H1 (cell line): Measurements from ENCODE around the gene GUCY2C. TPM values are rescaled to one million over a fixed set of nuclear protein-coding genes. Genes with fewer than 3 reads are reported as not detected.

ENCODE experiments used
- CTCF ChIA-PET: fragments of 300-600 bp; sonication (Branson Sonifier 250); formaldehyde crosslinking; loops from one replicate; lab custom pipeline; 2021; ENCODE audit not compliant: partially characterized antibody; lab: Charles Lee
- POLR2A ChIA-PET: fragments of 300-600 bp; sonication (Branson Sonifier 250); formaldehyde crosslinking; loops from one replicate; lab custom pipeline; 2021; ENCODE audit warnings: inconsistent platforms; ENCODE audit not compliant: partially characterized antibody; lab: Charles Lee
- DNase-seq, 2 experiments: peaks; one replicate each; pipeline versions ENCODE4 v3.0.0 to v3.0.0-alpha.2; 2010 to 2022; ENCODE audit warnings: low spot score in 2 of 2, low read depth in 1 of 2, mixed read lengths in 1 of 2
- FAIRE-seq: peaks from 2 replicates; lab custom pipeline; 2011; peaks lifted over from hg19 to GRCh38; lab: Jason Lieb, UNC
- H2AFZ ChIP-seq: 2 replicates; pipeline ENCODE4 v1.8.1; 2012; ENCODE audit warnings: low read length, inconsistent platforms
- H2AK5ac ChIP-seq: 2 replicates; pipeline ENCODE4 v1.6.1; 2013; ENCODE audit warnings: low read depth, low read length
- H2BK120ac ChIP-seq: replicated peaks from 2 replicates; pipeline ENCODE3; 2013; ENCODE audit warnings: low read depth, low read length, inconsistent platforms
- H2BK12ac ChIP-seq: 2 replicates; pipeline ENCODE4 v1.6.1; 2013; ENCODE audit warnings: low read depth, low read length
- H2BK15ac ChIP-seq: 2 replicates; pipeline ENCODE4 v1.6.1; 2013; ENCODE audit warnings: low read length
- H2BK20ac ChIP-seq: 2 replicates; pipeline ENCODE4 v1.6.1; 2013; ENCODE audit warnings: low read length
- H2BK5ac ChIP-seq: 2 replicates; pipeline ENCODE4 v1.6.1; 2013; ENCODE audit warnings: low read depth, low read length
- H3K14ac ChIP-seq: 2 replicates; pipeline ENCODE4 v1.6.1; 2013; ENCODE audit warnings: inconsistent platforms; ENCODE audit not compliant: insufficient read length
- H3K18ac ChIP-seq: 2 replicates; pipeline ENCODE4 v1.6.1; 2013; ENCODE audit warnings: low read length; ENCODE audit errors: extremely low read depth
- H3K23ac ChIP-seq: 2 replicates; pipeline ENCODE4 v1.6.1; 2013; ENCODE audit warnings: inconsistent platforms; ENCODE audit not compliant: insufficient read length
- H3K23me2 ChIP-seq: 2 replicates; pipeline ENCODE4 v1.6.1; 2013; ENCODE audit warnings: low read depth, low read length
- H3K27ac ChIP-seq: 2 replicates; pipeline ENCODE4 v1.6.1; 2011; ENCODE audit warnings: low read depth, low read length, inconsistent platforms
- H3K27me3 ChIP-seq, 4 experiments: replicated peaks in 1 of 4; 1 replicate in 1 of 4; 2 replicates in 3 of 4; pipeline versions ENCODE4 v1.6.1 to v1.8.1; 2011 to 2013; ENCODE audit warnings: low read length in 3 of 4, mild to moderate bottlenecking in 3 of 4, inconsistent platforms in 2 of 4, mixed read lengths in 2 of 4, moderate library complexity in 1 of 4; ENCODE audit not compliant: control insufficient read depth in 3 of 4, insufficient read depth in 3 of 4; ENCODE audit errors: extremely low read depth in 1 of 4
- H3K36me3 ChIP-seq, 4 experiments: 2 replicates each; pipeline versions ENCODE4 v1.6.1 to v1.8.1; 2011 to 2013; ENCODE audit warnings: mild to moderate bottlenecking in 4 of 4, low read length in 3 of 4, moderate library complexity in 2 of 4, control low read depth in 1 of 4, inconsistent platforms in 1 of 4; ENCODE audit not compliant: insufficient read depth in 4 of 4, control insufficient read depth in 2 of 4
- H3K4ac ChIP-seq: replicated peaks from 2 replicates; pipeline ENCODE3; 2013; ENCODE audit warnings: low read length, low read depth, mixed read lengths, inconsistent platforms; ENCODE audit not compliant: insufficient read length
- H3K4me1 ChIP-seq, 4 experiments: replicated peaks in 1 of 4; 1 replicate in 1 of 4; 2 replicates in 3 of 4; pipeline versions ENCODE4 v1.6.1 to v1.8.1; 2011 to 2013; ENCODE audit warnings: low read length in 3 of 4, inconsistent platforms in 2 of 4, mixed read lengths in 1 of 4; ENCODE audit not compliant: insufficient read depth in 4 of 4, control insufficient read depth in 3 of 4
- H3K4me2 ChIP-seq, 2 experiments: 2 replicates each; pipeline versions ENCODE4 v1.6.1 to v1.8.1; 2011 to 2013; ENCODE audit warnings: low read depth in 2 of 2, low read length in 2 of 2, control low read depth in 1 of 2, inconsistent platforms in 1 of 2, mild to moderate bottlenecking in 1 of 2; ENCODE audit not compliant: insufficient read depth in 1 of 2
- H3K4me3 ChIP-seq, 4 experiments: fragments of 200-600, 300-600 bp in 1 of 4; sonication (generic), shearing (Covaris generic), sonication (Bioruptor Twin) in 1 of 4; 2 replicates each; pipeline versions ENCODE4 v1.5.1 to v1.8.1; 2011 to 2016; ENCODE audit warnings: low read length in 4 of 4, low read depth in 3 of 4, control low read depth in 2 of 4, inconsistent platforms in 2 of 4, mild to moderate bottlenecking in 2 of 4, mixed read lengths in 1 of 4, moderate library complexity in 1 of 4; ENCODE audit not compliant: insufficient read depth in 2 of 4; ENCODE audit errors: extremely low read depth in 1 of 4
- H3K56ac ChIP-seq: replicated peaks from 2 replicates; pipeline ENCODE3; 2013; ENCODE audit warnings: low read depth, mild to moderate bottlenecking, mixed read lengths, low read length, inconsistent platforms; ENCODE audit not compliant: insufficient read length
- H3K79me1 ChIP-seq: 2 replicates; pipeline ENCODE4 v1.6.1; 2013; ENCODE audit warnings: low read depth, low read length, control low read depth
- H3K79me2 ChIP-seq, 2 experiments: 2 replicates each; pipeline versions ENCODE4 v1.6.1 to v1.8.1; 2012 to 2013; ENCODE audit warnings: low read length in 2 of 2, mild to moderate bottlenecking in 2 of 2, inconsistent platforms in 1 of 2; ENCODE audit not compliant: insufficient read depth in 2 of 2, control insufficient read depth in 1 of 2
- H3K9ac ChIP-seq, 4 experiments: replicated peaks in 1 of 4; 1 replicate in 1 of 4; 2 replicates in 3 of 4; pipeline versions ENCODE4 v1.6.1 to v1.8.1; 2011 to 2013; ENCODE audit warnings: low read depth in 3 of 4, low read length in 3 of 4, control low read depth in 2 of 4, mild to moderate bottlenecking in 2 of 4, moderate library complexity in 2 of 4, inconsistent platforms in 1 of 4; ENCODE audit errors: extremely low read depth in 1 of 4
- H3K9me3 ChIP-seq, 2 experiments: 2 replicates each; pipeline versions ENCODE4 v1.6.1 to v1.8.1; 2012 to 2013; ENCODE audit warnings: mild to moderate bottlenecking in 2 of 2, moderate library complexity in 2 of 2, control low read depth in 1 of 2, inconsistent platforms in 1 of 2, low read depth in 1 of 2, low read length in 1 of 2, mixed read lengths in 1 of 2; ENCODE audit not compliant: insufficient read depth in 2 of 2
- H4K20me1 ChIP-seq, 2 experiments: replicated peaks in 1 of 2; 2 replicates each; pipeline versions ENCODE3 to v1.8.1; 2011 to 2013; ENCODE audit warnings: inconsistent platforms in 2 of 2, low read length in 2 of 2, mild to moderate bottlenecking in 1 of 2; ENCODE audit not compliant: insufficient read depth in 2 of 2, control insufficient read depth in 1 of 2
- H4K5ac ChIP-seq: 2 replicates; pipeline ENCODE4 v1.6.1; 2013; ENCODE audit warnings: low read length, low read depth, mixed read lengths, inconsistent platforms; ENCODE audit not compliant: insufficient read length
- H4K8ac ChIP-seq: 2 replicates; pipeline ENCODE4 v1.8.0; 2013; ENCODE audit warnings: mild to moderate bottlenecking, moderate library complexity, low read length, inconsistent platforms; ENCODE audit not compliant: insufficient read depth; ENCODE audit errors: extremely low read depth
- H4K91ac ChIP-seq: replicated peaks from 2 replicates; pipeline ENCODE3; 2013; ENCODE audit warnings: low read length, mixed read lengths, inconsistent platforms; ENCODE audit not compliant: insufficient read length
- ASH2L ChIP-seq: fragments of 200-600, 300-600 bp; sonication (generic); IDR thresholded peaks from one replicate; pipeline ENCODE4 v1.7.1; 2017; ENCODE audit warnings: low read length
- ATF3 ChIP-seq: IDR thresholded peaks from 2 replicates; pipeline ENCODE4 v1.6.1; 2011; ENCODE audit warnings: low read depth, mild to moderate bottlenecking, low read length; ENCODE audit not compliant: insufficient read depth
- CEBPB ChIP-seq: IDR thresholded peaks from 2 replicates; pipeline ENCODE4 v1.6.1; 2012; ENCODE audit warnings: low read depth, low read length
- E2F6 ChIP-seq: IDR thresholded peaks from 2 replicates; pipeline ENCODE4 v1.6.1; 2012; ENCODE audit warnings: inconsistent platforms
- EGR1 ChIP-seq: IDR thresholded peaks from 2 replicates; pipeline ENCODE4 v1.6.1; 2011; ENCODE audit warnings: low read depth, low read length, borderline replicate concordance
- RFX5 ChIP-seq: IDR thresholded peaks from 2 replicates; pipeline ENCODE4 v1.6.1; 2011; ENCODE audit warnings: low read depth, low read length, improper control_type of control experiment, borderline replicate concordance
- RXRA ChIP-seq: IDR thresholded peaks from 2 replicates; pipeline ENCODE4 v1.6.1; 2011; ENCODE audit warnings: low read depth, mild to moderate bottlenecking, low read length, moderate library complexity; ENCODE audit not compliant: insufficient read depth
- SP2 ChIP-seq: IDR thresholded peaks from 2 replicates; pipeline ENCODE4 v1.6.1; 2012; ENCODE audit warnings: mild to moderate bottlenecking, low read length, inconsistent platforms
- SP4 ChIP-seq: IDR thresholded peaks from 2 replicates; pipeline ENCODE4 v1.6.1; 2012; ENCODE audit warnings: low read length, inconsistent platforms
- SRF ChIP-seq: IDR thresholded peaks from 2 replicates; pipeline ENCODE4 v1.6.1; 2011; ENCODE audit warnings: mild to moderate bottlenecking, low read depth, low read length, moderate library complexity
- SUZ12 ChIP-seq: fragments of 200-600 bp; sonication (generic); IDR thresholded peaks from 2 replicates; pipeline ENCODE4 v1.6.1; 2012; ENCODE audit warnings: mild to moderate bottlenecking, inconsistent platforms, low read length, moderate library complexity, mixed read lengths
- USF2 ChIP-seq: IDR thresholded peaks from 2 replicates; pipeline ENCODE4 v1.6.1; 2011; ENCODE audit warnings: low read length, improper control_type of control experiment
- WGBS, 2 experiments: shearing (Covaris generic) in 1 of 2; methylation state at CpG; one replicate each; pipeline versions ENCODE4 v1.1.6 to v1.1.7; 2013 to 2015; ENCODE audit warnings: low lambda C conversion rate in 2 of 2, mixed read lengths in 2 of 2, inconsistent platforms in 1 of 2, low coverage in 1 of 2, missing lambda C conversion rate in 1 of 2; ENCODE audit not compliant: insufficient replicate concordance in 2 of 2, insufficient coverage in 1 of 2, insufficient read length in 1 of 2; ENCODE audit errors: extremely low coverage in 1 of 2, missing lambda C conversion rate in 1 of 2; 5-methylcytosine and 5-hydroxymethylcytosine counted together
- polyA plus RNA-seq, 7 experiments: library from polyadenylated mRNA; depleted of rRNA in 3 of 7; stranded (reverse) in 5 of 7; unstranded in 2 of 7; fragments of >200 nt in 5 of 7; fragments of 200-250 nt in 2 of 7; gene quantifications; 1 replicate in 5 of 7; 2 replicates in 1 of 7; 4 replicates in 1 of 7; pipeline versions ENCODE4 v1.2.1 to v1.2.3, GENCODE V29; 2011 to 2013; ENCODE audit warnings: missing spikeins in 2 of 7, mixed read lengths in 2 of 7
- total RNA-seq: library from RNA; stranded (reverse); fragmentation: NEBNext Ultra II Directional; extraction: Animal tissue kit (Norgen Biotek cat#: 25700); gene quantifications from 2 replicates; pipeline ENCODE4 v1.2.1, GENCODE V29; 2021

Gene GUCY2C
- total and polyA plus RNA-seq, 2 of the 8 experiments (the other 6 are each of a cell fraction or from before 2014, with no cell fraction given), result 1.9 to 3.2 TPM

- H4K8ac ChIP-seq, result no peak overlapping the region
- H3K27me3 ChIP-seq, result peaks cover 0 to 9% (median 1%) of the 10 kb centered on the region in 4 experiments; a peak in 3 of 7 replicates
- no peak overlapping the region for H2BK15ac ChIP-seq
- no peak overlapping the region for H2AFZ ChIP-seq
- H4K20me1 ChIP-seq, result no peaks in the 10 kb centered on the region
- no peak overlapping the region for H2BK20ac ChIP-seq
- CTCF ChIA-PET, result interaction anchor here (0.6 to 2.0 kb wide), 8 partner anchors 13 to 369 kb away, joined by 3 to 7 read pairs (median 4); no protein-coding TSS in a partner anchor
- H3K4me1 ChIP-seq, result no peaks in the 10 kb centered on the region
- H3K4ac ChIP-seq, result no peak overlapping the region
- no peaks in the 10 kb centered on the region; a peak in 1 of 8 replicates for H3K36me3 ChIP-seq
- FAIRE-seq (no peak), DNase-seq (no peak)
- no peak overlapping the region for H3K9ac ChIP-seq
- H2AK5ac ChIP-seq, result no peak overlapping the region
- no peak overlapping the region for H3K56ac ChIP-seq
- no peak overlapping the region for H4K91ac ChIP-seq
- H3K23me2 ChIP-seq, result no peaks in the 10 kb centered on the region
- no peak overlapping the region for H3K23ac ChIP-seq
- no peak overlapping the region for H4K5ac ChIP-seq
- 83% methylated on average over 6 of the region's 6 CpGs; no CpG with 5 or more reads in 1 of the 2 experiments for WGBS, 2 experiments
- H3K79me1 ChIP-seq, result no peaks in the 10 kb centered on the region
- no peak overlapping the region for H2BK5ac ChIP-seq
- H3K4me3 ChIP-seq, result no peak overlapping the region
- no peaks in the 10 kb centered on the region for H3K9me3 ChIP-seq
- H3K27ac ChIP-seq, result no peak overlapping the region
- no peak overlapping the region for H3K18ac ChIP-seq
- H2BK12ac ChIP-seq, result no peak overlapping the region
- H3K14ac ChIP-seq, result no peak overlapping the region
- POLR2A ChIA-PET, result interaction anchor here (10.4 kb wide), 1 partner anchor 17 kb away, joined by 120 read pairs; the partner anchor contains the start of gene GUCY2C
- no peaks in the 10 kb centered on the region for H3K79me2 ChIP-seq
- H2BK120ac ChIP-seq, result no peak overlapping the region
- no peak overlapping the region for H3K4me2 ChIP-seq
- TF ChIP-seq SP4 (no peak), RFX5 (no peak), RXRA (no peak), USF2 (no peak), E2F6 (no peak), ATF3 (no peak), SUZ12 (no peak), SRF (no peak), SP2 (no peak), CEBPB (no peak), EGR1 (no peak), ASH2L (no peak)
Measured at GRCh38 chr12:14678547-14679150, 17.8 kb downstream of the GUCY2C start.
